ENCODE results near the gene ADGRB3. TPM values are rescaled to one million over a fixed set of nuclear protein-coding genes. Genes with fewer than 3 reads are reported as not detected.

Gene ADGRB3
- total and polyA plus RNA-seq, 5 experiments from 2014 or later: not detected

DNA sequence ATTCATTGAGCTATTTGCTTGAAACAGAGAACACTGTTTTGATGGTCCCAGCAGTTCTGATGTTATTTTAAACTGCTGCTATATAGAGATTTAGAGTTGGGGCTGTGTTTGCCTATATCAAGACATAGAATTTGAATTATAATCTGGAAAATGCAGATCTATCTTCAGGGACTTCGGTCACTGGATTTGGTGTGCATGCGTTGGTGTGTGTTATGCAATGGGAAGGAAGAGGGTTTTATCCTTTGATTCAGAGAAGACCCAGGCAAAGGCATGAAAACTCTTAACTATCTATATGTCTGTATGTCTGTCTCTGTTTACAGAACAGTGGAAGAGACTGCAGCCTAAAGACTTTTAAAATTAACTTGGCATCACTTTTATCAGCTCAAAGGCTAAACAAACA, 2.0 kb downstream of the ADGRB3 start:
- Mint-ChIP-seq H3K27me3 (peaks cover 36 to 80% (median 49%) of the 10 kb centered on the region in 5 donors), H3K36me3 (peaks cover 0 to 4% (median 0%) of the 10 kb centered on the region in 3 donors), H3K27ac (no peak overlapping the region), H3K4me3 (peak overlapping the region in 1 of 10 donors; percentile 47), H3K9me3 (no peaks in the 10 kb centered on the region), H3K4me1 (peaks cover 17 to 38% (median 25%) of the 10 kb centered on the region in 4 donors)
- POLR2A ChIA-PET: no interaction called here
- ATAC-seq (no peak), DNase-seq (no peak)

DNA sequence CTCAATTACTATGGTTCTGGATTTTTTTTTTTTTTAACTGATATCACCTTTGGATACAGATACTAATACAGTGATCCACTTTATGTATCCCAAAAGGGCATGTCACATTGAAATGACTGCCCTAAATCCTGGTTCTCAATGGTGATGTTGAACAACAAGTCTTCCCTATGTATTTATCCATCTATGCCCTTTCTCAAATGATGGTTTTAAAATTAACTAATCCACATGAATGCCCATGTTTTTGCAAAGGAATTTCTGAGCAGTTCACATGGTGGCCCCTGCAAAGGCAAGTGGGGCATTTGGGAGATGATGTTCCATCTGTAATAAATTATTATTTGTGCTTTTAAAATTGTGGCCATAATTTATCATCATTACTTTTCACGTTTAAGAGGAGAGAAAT, 2.7 kb downstream of the ADGRB3 start:
- ATAC-seq (no peak), DNase-seq (no peak)
- peaks cover 17 to 38% (median 25%) of the 10 kb centered on the region in 4 donors for H3K4me1 Mint-ChIP-seq
- no peak overlapping the region for H3K4me3 Mint-ChIP-seq
- no peak overlapping the region for H3K27ac Mint-ChIP-seq
- H3K27me3 Mint-ChIP-seq: peaks cover 34 to 80% (median 49%) of the 10 kb centered on the region in 5 donors
- POLR2A ChIA-PET: no interaction called here
- peaks cover 0 to 4% (median 0%) of the 10 kb centered on the region in 3 donors for H3K36me3 Mint-ChIP-seq
- H3K9me3 Mint-ChIP-seq: no peaks in the 10 kb centered on the region

DNA sequence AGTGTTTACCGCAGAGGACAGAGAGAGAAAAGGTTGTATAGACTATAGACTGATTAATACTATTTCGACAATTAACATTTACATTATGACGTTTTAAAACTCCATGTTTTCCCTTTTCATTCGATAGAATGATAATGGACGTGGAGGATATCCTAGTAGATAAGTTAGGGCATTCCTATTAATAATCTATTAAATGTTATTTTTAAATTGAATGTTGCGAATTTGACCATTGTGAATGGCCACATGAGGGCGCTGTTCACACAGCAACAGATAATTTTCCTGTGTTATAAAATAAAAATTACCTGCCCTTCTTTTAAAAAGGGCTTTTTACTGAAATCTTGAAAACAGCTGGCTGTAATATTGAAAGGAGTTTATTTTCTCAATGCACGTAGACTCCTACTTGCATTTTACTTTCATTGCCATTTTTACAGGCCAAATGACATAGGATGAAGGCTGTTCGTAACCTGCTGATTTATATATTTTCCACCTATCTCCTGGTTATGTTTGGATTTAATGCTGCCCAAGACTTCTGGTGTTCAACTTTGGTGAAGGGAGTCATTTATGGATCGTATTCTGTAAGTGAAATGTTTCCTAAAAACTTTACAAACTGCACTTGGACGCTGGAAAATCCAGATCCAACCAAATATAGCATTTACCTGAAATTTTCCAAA, 3.3 kb downstream of the ADGRB3 start:
- no peaks in the 10 kb centered on the region for H3K9me3 Mint-ChIP-seq
- no peak overlapping the region for H3K4me3 Mint-ChIP-seq
- DNase-seq: no peak
- H3K4me1 Mint-ChIP-seq: peaks cover 17 to 38% (median 25%) of the 10 kb centered on the region in 4 donors
- peaks cover 0 to 4% (median 0%) of the 10 kb centered on the region in 3 donors for H3K36me3 Mint-ChIP-seq
- H3K27ac Mint-ChIP-seq: no peak overlapping the region
- peaks cover 33 to 74% (median 46%) of the 10 kb centered on the region in 5 donors for H3K27me3 Mint-ChIP-seq
- POLR2A ChIA-PET: no interaction called here
- no peak for ATAC-seq

DNA sequence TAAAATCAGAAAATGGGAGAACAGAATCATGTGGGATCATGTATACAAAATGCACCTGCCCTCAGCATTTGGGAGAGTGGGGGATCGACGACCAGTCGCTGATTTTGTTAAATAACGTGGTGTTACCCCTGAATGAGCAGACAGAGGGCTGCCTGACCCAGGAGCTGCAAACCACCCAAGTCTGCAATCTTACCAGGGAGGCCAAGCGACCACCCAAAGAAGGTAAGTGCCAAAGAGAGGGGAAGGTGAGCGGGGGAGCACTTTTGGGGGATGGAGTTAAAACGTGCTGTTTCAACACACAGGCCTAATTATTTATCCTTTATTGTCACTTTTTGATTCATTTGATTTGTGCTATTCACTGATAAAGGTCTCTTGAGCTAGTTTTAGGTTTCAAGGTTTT, 4.1 kb downstream of the ADGRB3 start:
- H3K9me3 Mint-ChIP-seq: no peaks in the 10 kb centered on the region
- H3K4me3 Mint-ChIP-seq: no peak overlapping the region
- ATAC-seq: no peak
- DNase-seq: no peak
- H3K4me1 Mint-ChIP-seq: peaks cover 11 to 31% (median 20%) of the 10 kb centered on the region in 4 donors
- peaks cover 29 to 66% (median 40%) of the 10 kb centered on the region in 5 donors for H3K27me3 Mint-ChIP-seq
- POLR2A ChIA-PET: no interaction called here
- H3K36me3 Mint-ChIP-seq: peaks cover 0 to 4% (median 0%) of the 10 kb centered on the region in 3 donors
- no peak overlapping the region for H3K27ac Mint-ChIP-seq

DNA sequence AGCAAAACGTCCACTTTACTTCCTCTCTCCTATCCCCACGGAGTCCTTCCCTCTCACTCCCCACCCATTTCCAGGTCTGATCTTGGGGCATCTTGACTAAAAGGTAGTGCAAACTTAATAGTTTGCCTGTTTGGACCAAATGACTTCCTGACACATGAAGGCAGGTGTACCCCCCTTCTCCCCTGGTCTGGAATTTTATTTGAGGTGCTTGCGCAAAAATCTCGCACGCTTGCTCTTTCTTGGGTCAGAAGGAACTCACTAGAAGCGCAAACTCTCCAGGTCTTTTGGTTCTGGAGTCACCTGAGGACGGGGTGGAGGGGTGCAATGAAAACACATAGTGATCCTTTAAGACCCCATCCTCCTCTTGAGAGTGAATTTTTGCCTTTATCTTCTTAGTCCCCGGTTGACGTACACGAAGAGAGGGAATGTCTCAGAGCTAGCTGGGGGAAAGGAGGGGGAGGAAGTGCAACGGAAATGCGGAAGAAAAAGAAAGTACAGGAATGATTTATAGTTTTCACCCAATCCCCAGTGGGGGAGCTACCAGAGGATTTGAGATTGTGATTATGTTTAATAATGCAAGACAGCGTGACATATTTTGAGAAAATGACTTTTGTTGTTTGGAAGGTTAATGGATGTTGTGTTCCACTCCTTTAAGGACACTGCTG, 4.9 kb downstream of the ADGRB3 start:
- Mint-ChIP-seq H3K36me3 (peaks cover 0 to 4% (median 0%) of the 10 kb centered on the region in 3 donors), H3K9me3 (no peaks in the 10 kb centered on the region), H3K27ac (peak overlapping the region in 1 of 10 donors; percentile 6), H3K4me1 (peaks cover 7 to 23% (median 15%) of the 10 kb centered on the region in 4 donors), H3K4me3 (no peak overlapping the region), H3K27me3 (peaks cover 27 to 60% (median 36%) of the 10 kb centered on the region in 5 donors)
- POLR2A ChIA-PET: no interaction called here
- ATAC-seq: no peak
- no peak for DNase-seq

DNA sequence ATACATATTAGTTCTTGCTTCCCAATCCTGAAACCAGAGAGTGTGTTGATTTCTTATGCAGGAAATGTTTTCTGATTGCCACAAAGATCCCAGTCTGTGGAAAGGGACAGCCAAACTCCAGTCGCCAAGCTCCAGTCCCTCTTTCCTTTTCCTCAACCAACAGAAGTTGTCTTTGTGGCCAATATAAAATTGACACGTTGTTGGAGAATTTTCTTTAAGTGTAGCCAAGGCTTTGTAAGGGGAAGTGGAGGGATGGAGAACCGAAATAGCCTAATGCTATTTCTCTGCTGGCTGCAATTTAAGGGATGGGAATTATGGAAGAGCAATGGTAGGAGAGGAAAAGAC, 5.4 kb downstream of the ADGRB3 start:
- Mint-ChIP-seq H3K4me1 (peaks cover 5 to 18% (median 12%) of the 10 kb centered on the region in 4 donors), H3K27ac (no peak overlapping the region), H3K27me3 (peaks cover 24 to 54% (median 33%) of the 10 kb centered on the region in 5 donors), H3K36me3 (peaks cover 0 to 4% (median 0%) of the 10 kb centered on the region in 3 donors), H3K9me3 (no peaks in the 10 kb centered on the region), H3K4me3 (no peak overlapping the region)
- DNase-seq (no peak), ATAC-seq (no peak)
- POLR2A ChIA-PET: no interaction called here

DNA sequence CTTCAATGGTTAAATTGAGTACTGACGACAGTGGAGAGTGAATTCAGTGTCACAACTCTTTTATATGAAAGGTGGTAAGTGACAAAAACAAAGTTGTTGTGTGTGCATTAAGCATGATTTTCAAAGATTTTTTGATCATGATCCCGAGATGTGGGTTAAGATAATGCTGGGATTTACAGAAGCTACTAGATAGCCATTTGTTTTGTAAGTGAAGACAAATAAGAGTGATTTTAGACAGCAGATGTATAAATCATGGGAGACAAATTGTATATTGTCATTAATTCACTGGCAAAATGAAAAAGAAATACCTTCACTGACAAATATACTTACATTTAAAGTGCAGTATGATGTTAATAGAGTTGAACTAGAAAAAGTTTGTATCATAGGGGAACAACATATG, 6.1 kb downstream of the ADGRB3 start:
- POLR2A ChIA-PET: no interaction called here

DNA sequence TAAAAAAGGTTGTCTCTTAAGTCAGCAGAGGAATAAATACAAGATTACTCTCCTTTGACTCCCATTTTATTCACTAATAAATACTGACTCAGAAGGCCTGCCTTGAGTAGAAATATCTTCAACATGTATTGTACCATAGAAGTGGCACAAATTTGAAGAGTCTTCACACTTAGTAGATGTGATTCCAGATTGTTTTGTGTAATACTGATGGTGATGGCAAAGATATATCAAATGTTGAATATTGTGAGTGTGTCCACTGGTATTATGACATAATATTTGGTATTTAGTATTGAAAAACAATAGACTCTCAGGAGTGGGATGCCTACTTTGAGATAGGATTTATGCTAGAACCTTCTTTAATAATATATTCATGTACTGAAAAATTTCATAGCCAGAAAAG, 7.0 kb downstream of the ADGRB3 start:
- ATAC-seq (no peak), DNase-seq (no peak)
- H3K9me3 Mint-ChIP-seq: no peaks in the 10 kb centered on the region
- peaks cover 17 to 38% (median 20%) of the 10 kb centered on the region in 5 donors for H3K27me3 Mint-ChIP-seq
- H3K4me3 Mint-ChIP-seq: no peak overlapping the region
- peaks cover 0 to 8% (median 3%) of the 10 kb centered on the region in 4 donors for H3K4me1 Mint-ChIP-seq
- H3K36me3 Mint-ChIP-seq: no peaks in the 10 kb centered on the region
- POLR2A ChIA-PET: no interaction called here
- H3K27ac Mint-ChIP-seq: no peak overlapping the region

More for the DNA sequence above, 6.1 kb downstream of the ADGRB3 start:
- Mint-ChIP-seq H3K9me3 (no peaks in the 10 kb centered on the region), H3K4me1 (peaks cover under 1 to 11% (median 5%) of the 10 kb centered on the region in 4 donors), H3K36me3 (no peaks in the 10 kb centered on the region), H3K27me3 (peaks cover 18 to 47% (median 26%) of the 10 kb centered on the region in 5 donors), H3K4me3 (no peak overlapping the region), H3K27ac (no peak overlapping the region)
- DNase-seq: no peak
- ATAC-seq: no peak

DNA sequence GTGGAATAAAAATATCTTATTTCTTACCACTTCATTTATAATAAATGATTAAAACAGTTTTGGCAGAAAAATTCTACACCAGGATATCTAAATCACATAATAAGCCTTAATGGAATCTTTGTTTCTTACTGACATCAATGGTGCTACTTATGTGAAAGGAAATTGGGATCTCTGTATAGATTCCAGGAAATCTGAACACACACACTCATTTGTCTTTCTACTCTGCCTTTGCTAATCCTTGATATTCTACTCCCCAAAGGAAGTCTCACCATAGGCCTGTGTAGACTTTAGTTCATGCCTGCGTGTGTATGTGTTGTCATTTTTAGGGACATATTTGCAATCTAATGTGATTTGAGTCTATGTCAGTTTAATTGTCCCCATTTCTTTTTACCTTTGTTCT, 7.9 kb downstream of the ADGRB3 start:
- peaks cover 0 to 8% (median 3%) of the 10 kb centered on the region in 4 donors for H3K4me1 Mint-ChIP-seq
- no peak for DNase-seq
- POLR2A ChIA-PET: no interaction called here
- peaks cover 13 to 29% (median 14%) of the 10 kb centered on the region in 5 donors for H3K27me3 Mint-ChIP-seq
- H3K9me3 Mint-ChIP-seq: no peaks in the 10 kb centered on the region
- ATAC-seq: no peak
- H3K27ac Mint-ChIP-seq: no peak overlapping the region
- no peaks in the 10 kb centered on the region for H3K36me3 Mint-ChIP-seq
- H3K4me3 Mint-ChIP-seq: no peak overlapping the region

DNA sequence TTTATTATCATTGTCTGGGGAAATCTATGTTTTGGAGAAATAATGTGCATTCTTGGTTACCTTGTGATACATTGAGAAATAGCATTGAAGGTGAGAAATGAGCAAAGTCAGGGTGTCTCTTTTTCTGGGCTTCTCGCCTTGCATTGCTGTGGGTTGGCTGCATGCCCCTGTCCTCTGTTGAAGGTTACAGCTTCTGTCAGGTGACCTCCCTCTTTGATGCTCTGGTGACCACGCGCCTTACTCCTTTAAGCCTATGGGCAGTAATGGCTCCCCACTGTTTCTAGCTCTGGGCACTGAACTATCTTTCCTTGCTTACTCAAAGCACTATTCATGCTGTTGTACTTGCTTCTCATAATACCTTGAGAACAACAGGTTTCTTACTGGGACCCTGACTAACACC, 14.6 kb downstream of the ADGRB3 start:
- no peak overlapping the region for H3K4me3 Mint-ChIP-seq
- DNase-seq (no peak), ATAC-seq (no peak)
- no peaks in the 10 kb centered on the region for H3K4me1 Mint-ChIP-seq
- POLR2A ChIA-PET: no interaction called here
- peaks cover 0 to 1% (median 0%) of the 10 kb centered on the region in 5 donors for H3K27me3 Mint-ChIP-seq
- no peak overlapping the region for H3K27ac Mint-ChIP-seq
- no peaks in the 10 kb centered on the region for H3K9me3 Mint-ChIP-seq
- no peaks in the 10 kb centered on the region for H3K36me3 Mint-ChIP-seq

DNA sequence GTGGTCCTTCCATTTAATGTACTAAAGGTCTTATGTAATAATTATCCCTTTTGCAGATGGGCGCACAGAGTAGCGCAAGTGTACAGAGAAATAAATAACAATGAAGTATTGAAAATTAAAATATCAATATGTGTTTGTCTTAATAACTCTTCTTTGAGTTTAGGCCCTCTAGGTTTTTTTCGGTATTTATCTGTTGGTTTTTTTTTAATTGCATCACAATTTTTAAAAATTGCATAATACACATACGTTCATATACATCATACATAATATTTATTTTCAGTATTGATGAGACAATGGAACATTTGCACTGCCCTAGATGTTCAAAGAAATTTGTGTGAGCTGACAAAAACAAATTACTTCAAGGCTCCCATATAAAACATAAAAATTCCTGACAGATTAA, 15.1 kb downstream of the ADGRB3 start:
- DNase-seq (no peak), ATAC-seq (no peak)
- H3K27ac Mint-ChIP-seq: no peak overlapping the region
- H3K36me3 Mint-ChIP-seq: no peaks in the 10 kb centered on the region
- H3K4me3 Mint-ChIP-seq: no peak overlapping the region
- H3K27me3 Mint-ChIP-seq: peaks cover 0 to 1% (median 0%) of the 10 kb centered on the region in 5 donors
- POLR2A ChIA-PET: no interaction called here
- H3K4me1 Mint-ChIP-seq: no peaks in the 10 kb centered on the region
- no peaks in the 10 kb centered on the region for H3K9me3 Mint-ChIP-seq

DNA sequence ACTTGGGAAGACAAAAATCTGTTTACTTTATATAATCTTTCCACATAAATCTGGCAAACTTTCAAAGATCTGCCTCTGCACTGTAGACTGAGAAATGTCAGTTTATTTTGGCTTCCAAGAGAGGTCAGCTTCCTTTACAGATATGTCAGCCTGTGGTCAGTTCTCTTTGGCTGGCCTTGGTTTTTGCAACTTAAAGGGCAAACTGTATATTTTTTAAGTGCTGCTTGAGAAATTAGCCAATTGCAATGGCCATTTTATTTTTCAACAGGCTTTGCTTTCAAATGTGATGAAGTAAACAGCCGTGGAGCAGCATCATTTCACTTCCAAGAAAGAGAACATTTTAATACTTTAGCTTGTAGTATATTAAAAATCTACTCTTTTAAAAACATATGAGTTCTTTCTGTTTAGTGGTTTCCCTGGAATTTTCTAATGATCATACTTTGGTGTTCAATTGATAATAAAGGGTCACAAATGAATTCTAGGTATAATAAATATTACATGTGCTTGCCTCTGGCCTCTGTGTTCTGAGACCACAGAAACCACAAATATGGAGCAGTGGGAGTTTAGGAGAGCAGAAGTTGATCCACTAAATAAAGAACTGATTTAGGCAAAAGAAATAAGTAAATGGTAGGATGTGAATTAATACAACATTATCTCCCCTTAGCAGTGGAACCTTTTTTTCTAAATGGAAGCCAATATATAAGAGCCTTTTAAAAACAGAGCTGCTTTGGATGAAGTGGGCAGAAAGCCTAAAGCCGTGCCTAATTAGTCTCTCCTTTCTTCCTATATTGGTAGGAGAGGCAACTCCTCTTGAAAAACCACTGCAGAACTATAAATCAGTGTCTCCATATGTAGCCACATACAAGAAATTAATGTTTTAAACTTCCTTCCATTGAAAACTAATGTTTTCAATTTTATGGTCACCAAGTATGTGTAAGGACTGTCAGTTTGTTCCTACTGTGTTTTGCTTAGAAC, 16.2 kb downstream of the ADGRB3 start:
- Mint-ChIP-seq H3K27me3 (peaks cover 0 to 1% (median 0%) of the 10 kb centered on the region in 5 donors), H3K9me3 (no peaks in the 10 kb centered on the region), H3K4me3 (no peak overlapping the region), H3K27ac (no peak overlapping the region), H3K4me1 (no peaks in the 10 kb centered on the region), H3K36me3 (no peaks in the 10 kb centered on the region)
- POLR2A ChIA-PET: no interaction called here
- no peak for DNase-seq
- no peak for ATAC-seq

DNA sequence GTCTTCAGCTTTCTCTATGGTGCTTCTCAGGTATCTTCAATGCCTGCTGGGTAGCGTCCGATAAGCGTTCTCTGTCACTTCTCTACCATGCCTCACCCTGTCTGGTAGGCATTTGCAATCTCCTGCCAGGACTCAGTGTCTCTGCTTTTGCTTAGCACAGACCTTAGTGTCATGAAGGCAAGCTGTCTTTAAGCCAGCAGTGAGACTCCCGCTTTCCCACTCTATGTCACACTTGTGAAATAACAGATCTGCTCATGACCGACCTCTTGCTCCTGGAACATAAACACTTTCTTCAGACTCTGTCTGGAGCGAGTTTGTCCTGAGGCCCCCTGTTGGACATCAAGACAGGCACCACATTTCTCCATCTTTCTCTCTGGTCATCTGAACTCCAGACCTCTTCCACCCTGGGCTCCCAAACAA, 17.0 kb downstream of the ADGRB3 start:
- Mint-ChIP-seq H3K36me3 (no peaks in the 10 kb centered on the region), H3K9me3 (no peaks in the 10 kb centered on the region), H3K4me3 (no peak overlapping the region), H3K27me3 (peaks cover 0 to 1% (median 0%) of the 10 kb centered on the region in 5 donors), H3K27ac (peak overlapping the region in 1 of 10 donors; percentile 54), H3K4me1 (no peaks in the 10 kb centered on the region)
- POLR2A ChIA-PET: no interaction called here
- ATAC-seq (no peak), DNase-seq (no peak)

Data from naive thymus-derived CD8-positive, alpha-beta T cell (primary cell).